PC-9 (cell line): ENCODE data around the gene ADAMTSL2. TPM values are rescaled to one million over a fixed set of nuclear protein-coding genes. Genes with fewer than 3 reads are reported as not detected.

Experiments used
- BruUV-seq: library from RNA; stranded (reverse); fragments of 400-500 nt; replicated peaks from 2 replicates; lab custom pipeline; 2021; lab: Mats Ljungman, UMichigan
- CTCF ChIA-PET: fragments of 300-600 bp; sonication (Branson Sonifier 250); formaldehyde crosslinking; loops from one replicate; lab custom pipeline; 2022; ENCODE audit warnings: antibody characterized with exemption; lab: Charles Lee
- POLR2A ChIA-PET: fragments of 300-600 bp; sonication (Branson Sonifier 250); formaldehyde crosslinking; loops from one replicate; lab custom pipeline; 2022; ENCODE audit warnings: antibody characterized with exemption; ENCODE audit not compliant: unreplicated experiment; lab: Charles Lee
- DNase-seq, 2 experiments: peaks; one replicate each; pipeline versions ENCODE4 v3.0.0 to v3.0.0-alpha.2; 2015 to 2022; ENCODE audit warnings: mixed read lengths in 1 of 2
- H2AFZ ChIP-seq: fragments of 200-600 bp; sonication (generic); 2 replicates; pipeline ENCODE4 v1.8.1; 2017; ENCODE audit warnings: antibody characterized with exemption
- H3F3A ChIP-seq: fragments of 200-600 bp; sonication (generic); 2 replicates; pipeline ENCODE4 v1.8.1; 2017; ENCODE audit warnings: antibody characterized with exemption, mild to moderate bottlenecking, low read depth; ENCODE audit not compliant: insufficient read depth
- H3K27ac ChIP-seq: fragments of 200-600 bp; sonication (generic); 2 replicates; pipeline ENCODE4 v1.6.1; 2016; ENCODE audit warnings: mixed run types
- H3K27me3 ChIP-seq: fragments of 200-600 bp; sonication (generic); 2 replicates; pipeline ENCODE4 v1.6.1; 2016; ENCODE audit warnings: low read depth, mixed run types; ENCODE audit not compliant: insufficient read depth
- H3K36me3 ChIP-seq: fragments of 200-600 bp; sonication (generic); 2 replicates; pipeline ENCODE4 v1.6.1; 2016; ENCODE audit warnings: low read depth, mixed run types
- H3K4me1 ChIP-seq: fragments of 200-600 bp; sonication (generic); replicated peaks from 2 replicates; pipeline ENCODE4 v1.6.1; 2016; ENCODE audit warnings: mixed run types; ENCODE audit not compliant: insufficient read depth
- H3K4me2 ChIP-seq: fragments of 200-600 bp; sonication (generic); 2 replicates; pipeline ENCODE4 v1.6.1; 2017; ENCODE audit warnings: mixed run types
- H3K4me3 ChIP-seq: fragments of 200-600 bp; sonication (generic); 2 replicates; pipeline ENCODE4 v1.6.1; 2016; ENCODE audit warnings: mixed run types
- H3K79me2 ChIP-seq: fragments of 200-600 bp; sonication (generic); 2 replicates; pipeline ENCODE4 v1.6.1; 2017; ENCODE audit warnings: low read depth, mixed run types
- H3K9me2 ChIP-seq: fragments of 200-600 bp; sonication (generic); 2 replicates; pipeline ENCODE4 v1.8.1; 2017; ENCODE audit warnings: mild to moderate bottlenecking; ENCODE audit not compliant: insufficient read depth
- H3K9me3 ChIP-seq: fragments of 200-600 bp; sonication (generic); 2 replicates; pipeline ENCODE4 v1.8.1; 2016; ENCODE audit warnings: low read depth; ENCODE audit not compliant: insufficient read depth
- H4K20me1 ChIP-seq: fragments of 200-600 bp; sonication (generic); 2 replicates; pipeline ENCODE4 v1.8.1; 2017; ENCODE audit not compliant: insufficient read depth
- CTCF ChIP-seq: fragments of 200-600 bp; sonication (generic); conservative IDR thresholded peaks from 2 replicates; pipeline ENCODE4 v1.6.1; 2017; ENCODE audit warnings: mixed run types, antibody characterized with exemption, mild to moderate bottlenecking, moderate library complexity
- EZH2 ChIP-seq: fragments of 200-600 bp; sonication (generic); IDR thresholded peaks from 2 replicates; pipeline ENCODE4 v1.8.0; 2017; ENCODE audit warnings: antibody characterized with exemption, low read depth
- intact Hi-C: fragments of 100-400 bp; cut with micrococcal nuclease; formaldehyde crosslinking; loops from one replicate; pipeline ENCODE4 v1.10.0; 2022; ENCODE audit not compliant: unreplicated experiment
- total RNA-seq: library from RNA; stranded (reverse); gene quantifications from 2 replicates; pipeline ENCODE4 v1.2.3, GENCODE V29; 2021

The ADAMTSL2 gene
- total RNA-seq, 1 experiment from 2014 or later: 0.39 TPM

GRCh38 chr9:133573791-133574515 is 39.4 kb downstream of the ADAMTSL2 start:
- peaks cover 96% of the 10 kb centered on the region for H3K27me3 ChIP-seq
- no TSS peak for BruUV-seq
- CTCF ChIA-PET: no interaction called here
- POLR2A ChIA-PET: interaction anchor here (0.5 kb wide), 1 partner anchor 226 kb away, joined by 6 read pairs; the partner anchor contains the start of genes MED22 and RPL7A
- H3K79me2 ChIP-seq: no peaks in the 10 kb centered on the region
- TF ChIP-seq CTCF (no peak), EZH2 (no peak)
- H3F3A ChIP-seq: no peaks in the 10 kb centered on the region
- H4K20me1 ChIP-seq: no peaks in the 10 kb centered on the region
- no peaks in the 10 kb centered on the region for H3K9me2 ChIP-seq
- H3K36me3 ChIP-seq: no peaks in the 10 kb centered on the region
- H3K4me1 ChIP-seq: no peaks in the 10 kb centered on the region
- H3K9me3 ChIP-seq: no peaks in the 10 kb centered on the region
- no peak for DNase-seq
- H3K27ac ChIP-seq: no peak overlapping the region
- no peak overlapping the region for H3K4me3 ChIP-seq
- no peak overlapping the region for H3K4me2 ChIP-seq
- no peak overlapping the region for H2AFZ ChIP-seq
- intact Hi-C loops: no loop called here

GRCh38 chr9:133574771-133575170 is 40.3 kb downstream of the ADAMTSL2 start:
- no peaks in the 10 kb centered on the region for H3K9me2 ChIP-seq
- H3K9me3 ChIP-seq: no peaks in the 10 kb centered on the region
- H3K36me3 ChIP-seq: no peaks in the 10 kb centered on the region
- TF ChIP-seq CTCF (no peak), EZH2 (no peak)
- DNase-seq: no peak
- H3K4me1 ChIP-seq: no peaks in the 10 kb centered on the region
- BruUV-seq: no TSS peak
- H3K4me2 ChIP-seq: no peak overlapping the region
- H3K27me3 ChIP-seq: peaks cover 96% of the 10 kb centered on the region
- ChIA-PET POLR2A (no interaction called here), CTCF (no interaction called here)
- H3K4me3 ChIP-seq: no peak overlapping the region
- H4K20me1 ChIP-seq: no peaks in the 10 kb centered on the region
- no peaks in the 10 kb centered on the region for H3K79me2 ChIP-seq
- H3F3A ChIP-seq: no peaks in the 10 kb centered on the region
- intact Hi-C loops: no loop called here
- H2AFZ ChIP-seq: no peak overlapping the region
- no peak overlapping the region for H3K27ac ChIP-seq

- Histone ChIP-seq H3K4me1 (no peaks in the 10 kb centered on the region), H3K4me3 (no peak overlapping the region), H3K9me3 (no peaks in the 10 kb centered on the region), H2AFZ (no peak overlapping the region), H4K20me1 (no peaks in the 10 kb centered on the region), H3K27ac (no peak overlapping the region), H3K27me3 (peaks cover 96% of the 10 kb centered on the region), H3K79me2 (no peaks in the 10 kb centered on the region), H3K4me2 (no peak overlapping the region), H3F3A (no peaks in the 10 kb centered on the region), H3K9me2 (no peaks in the 10 kb centered on the region), H3K36me3 (no peaks in the 10 kb centered on the region)
- ChIA-PET POLR2A (interaction anchor here (0.7 kb wide), 1 partner anchor 9 kb away, joined by 5 read pairs; no protein-coding TSS in a partner anchor), CTCF (no interaction called here)
- no TSS peak for BruUV-seq
- intact Hi-C loops: no loop called here
- TF ChIP-seq EZH2 (no peak), CTCF (no peak)
- no peak for DNase-seq
Observed at GRCh38 chr9:133575186-133576030, 40.9 kb downstream of the ADAMTSL2 start.
